ENCODE results near the gene TMPRSS9.

DNA sequence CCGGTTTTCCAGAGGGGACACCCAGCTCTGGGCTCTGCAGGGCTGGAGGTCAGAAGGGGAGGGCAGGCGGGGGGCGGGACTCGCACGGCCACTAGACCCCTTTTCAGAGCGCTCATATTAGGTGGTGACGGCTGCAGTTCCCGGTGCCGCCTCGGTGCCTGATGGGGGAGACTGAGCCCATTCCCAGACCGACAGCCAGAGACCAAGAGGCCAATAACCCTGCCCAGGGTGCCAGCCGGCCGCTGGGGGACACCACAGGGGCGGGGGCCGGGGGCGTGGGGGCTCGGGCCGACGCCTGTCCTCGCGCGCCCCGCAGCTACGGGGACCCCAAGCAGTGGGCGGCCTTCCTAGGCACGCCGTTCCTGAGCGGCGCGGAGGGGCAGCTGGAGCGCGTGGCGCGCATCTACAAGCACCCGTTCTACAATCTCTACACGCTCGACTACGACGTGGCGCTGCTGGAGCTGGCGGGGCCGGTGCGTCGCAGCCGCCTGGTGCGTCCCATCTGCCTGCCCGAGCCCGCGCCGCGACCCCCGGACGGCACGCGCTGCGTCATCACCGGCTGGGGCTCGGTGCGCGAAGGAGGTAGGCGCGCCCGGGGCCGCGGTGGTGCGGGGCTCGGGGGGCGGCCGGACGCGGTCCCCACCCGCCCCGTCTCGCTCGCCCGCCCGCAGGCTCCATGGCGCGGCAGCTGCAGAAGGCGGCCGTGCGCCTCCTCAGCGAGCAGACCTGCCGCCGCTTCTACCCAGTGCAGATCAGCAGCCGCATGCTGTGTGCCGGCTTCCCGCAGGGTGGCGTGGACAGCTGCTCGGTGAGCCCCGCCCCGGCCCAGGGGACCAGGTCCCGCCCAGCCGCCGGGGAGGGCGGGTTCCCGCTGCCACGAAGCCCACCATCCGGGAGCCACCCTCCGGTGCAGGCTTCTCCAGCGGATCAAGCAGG, 64.9 kb downstream of the TMPRSS9 start:
- TF ChIP-seq, protein P1, sequence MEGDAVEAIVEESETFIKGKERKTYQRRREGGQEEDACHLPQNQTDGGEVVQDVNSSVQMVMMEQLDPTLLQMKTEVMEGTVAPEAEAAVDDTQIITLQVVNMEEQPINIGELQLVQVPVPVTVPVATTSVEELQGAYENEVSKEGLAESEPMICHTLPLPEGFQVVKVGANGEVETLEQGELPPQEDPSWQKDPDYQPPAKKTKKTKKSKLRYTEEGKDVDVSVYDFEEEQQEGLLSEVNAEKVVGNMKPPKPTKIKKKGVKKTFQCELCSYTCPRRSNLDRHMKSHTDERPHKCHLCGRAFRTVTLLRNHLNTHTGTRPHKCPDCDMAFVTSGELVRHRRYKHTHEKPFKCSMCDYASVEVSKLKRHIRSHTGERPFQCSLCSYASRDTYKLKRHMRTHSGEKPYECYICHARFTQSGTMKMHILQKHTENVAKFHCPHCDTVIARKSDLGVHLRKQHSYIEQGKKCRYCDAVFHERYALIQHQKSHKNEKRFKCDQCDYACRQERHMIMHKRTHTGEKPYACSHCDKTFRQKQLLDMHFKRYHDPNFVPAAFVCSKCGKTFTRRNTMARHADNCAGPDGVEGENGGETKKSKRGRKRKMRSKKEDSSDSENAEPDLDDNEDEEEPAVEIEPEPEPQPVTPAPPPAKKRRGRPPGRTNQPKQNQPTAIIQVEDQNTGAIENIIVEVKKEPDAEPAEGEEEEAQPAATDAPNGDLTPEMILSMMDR (IDR thresholded peaks at IDR 0.05; ENCODE audit: poor library complexity, severe bottlenecking): no peak
- TF ChIP-seq EZH2 (IDR thresholded peaks at IDR 0.05; ENCODE audit: borderline replicate concordance, insufficient read depth, low read length, poor library complexity, severe bottlenecking) (no peak), POLR2AphosphoS5 (IDR thresholded peaks at IDR 0.05) (no peak), RAD21 (conservative IDR thresholded peaks at IDR 0.05) (no peak), EP300 (conservative IDR thresholded peaks at IDR 0.05; ENCODE audit: poor library complexity, severe bottlenecking) (no peak), SMC3 (conservative IDR thresholded peaks at IDR 0.05; ENCODE audit: poor library complexity) (no peak), TAF1 (IDR thresholded peaks at IDR 0.05; ENCODE audit: low read depth) (no peak)
- TF ChIP-seq, protein P2, sequence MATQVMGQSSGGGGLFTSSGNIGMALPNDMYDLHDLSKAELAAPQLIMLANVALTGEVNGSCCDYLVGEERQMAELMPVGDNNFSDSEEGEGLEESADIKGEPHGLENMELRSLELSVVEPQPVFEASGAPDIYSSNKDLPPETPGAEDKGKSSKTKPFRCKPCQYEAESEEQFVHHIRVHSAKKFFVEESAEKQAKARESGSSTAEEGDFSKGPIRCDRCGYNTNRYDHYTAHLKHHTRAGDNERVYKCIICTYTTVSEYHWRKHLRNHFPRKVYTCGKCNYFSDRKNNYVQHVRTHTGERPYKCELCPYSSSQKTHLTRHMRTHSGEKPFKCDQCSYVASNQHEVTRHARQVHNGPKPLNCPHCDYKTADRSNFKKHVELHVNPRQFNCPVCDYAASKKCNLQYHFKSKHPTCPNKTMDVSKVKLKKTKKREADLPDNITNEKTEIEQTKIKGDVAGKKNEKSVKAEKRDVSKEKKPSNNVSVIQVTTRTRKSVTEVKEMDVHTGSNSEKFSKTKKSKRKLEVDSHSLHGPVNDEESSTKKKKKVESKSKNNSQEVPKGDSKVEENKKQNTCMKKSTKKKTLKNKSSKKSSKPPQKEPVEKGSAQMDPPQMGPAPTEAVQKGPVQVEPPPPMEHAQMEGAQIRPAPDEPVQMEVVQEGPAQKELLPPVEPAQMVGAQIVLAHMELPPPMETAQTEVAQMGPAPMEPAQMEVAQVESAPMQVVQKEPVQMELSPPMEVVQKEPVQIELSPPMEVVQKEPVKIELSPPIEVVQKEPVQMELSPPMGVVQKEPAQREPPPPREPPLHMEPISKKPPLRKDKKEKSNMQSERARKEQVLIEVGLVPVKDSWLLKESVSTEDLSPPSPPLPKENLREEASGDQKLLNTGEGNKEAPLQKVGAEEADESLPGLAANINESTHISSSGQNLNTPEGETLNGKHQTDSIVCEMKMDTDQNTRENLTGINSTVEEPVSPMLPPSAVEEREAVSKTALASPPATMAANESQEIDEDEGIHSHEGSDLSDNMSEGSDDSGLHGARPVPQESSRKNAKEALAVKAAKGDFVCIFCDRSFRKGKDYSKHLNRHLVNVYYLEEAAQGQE (IDR thresholded peaks at IDR 0.05; ENCODE audit: borderline replicate concordance): no peak

Measured in neural cell (in vitro differentiated cells).